HG03520 (cell line): Measurements from ENCODE around the gene KRTAP5-1.

Experiments
- ATAC-seq: cut with Tn5 transposase; IDR thresholded peaks from one replicate; pipeline ENCODE4 v1.9.1; 2021; ENCODE audit warnings: mild to moderate bottlenecking, moderate library complexity; ENCODE audit not compliant: unreplicated experiment

KRTAP5-1 gene

GRCh38 chr11:1561955-1562354, 23.1 kb downstream of the KRTAP5-1 start:
- no peak for ATAC-seq

GRCh38 chr11:1561266-1561665, 23.8 kb downstream of the KRTAP5-1 start:
- ATAC-seq: no peak

- ATAC-seq: no peak
These were observed 24.3 kb downstream of the KRTAP5-1 start for GRCh38 chr11:1560649-1561251.

- no peak for ATAC-seq
These were observed 25.0 kb downstream of the KRTAP5-1 start for GRCh38 chr11:1560002-1560648.

GRCh38 chr11:1559111-1559951, 25.8 kb downstream of the KRTAP5-1 start:
- ATAC-seq: no peak

GRCh38 chr11:1558775-1559110, 26.3 kb downstream of the KRTAP5-1 start:
- no peak for ATAC-seq

GRCh38 chr11:1557904-1558774, 26.9 kb downstream of the KRTAP5-1 start:
- ATAC-seq: no peak

GRCh38 chr11:1557051-1557884, 27.8 kb downstream of the KRTAP5-1 start:
- ATAC-seq: no peak

- no peak for ATAC-seq
These were observed 28.7 kb downstream of the KRTAP5-1 start for GRCh38 chr11:1556278-1556902.

GRCh38 chr11:1555713-1556153, 29.4 kb downstream of the KRTAP5-1 start:
- ATAC-seq: no peak

GRCh38 chr11:1554981-1555712, 29.9 kb downstream of the KRTAP5-1 start:
- ATAC-seq: no peak

GRCh38 chr11:1553808-1554594, 31.1 kb downstream of the KRTAP5-1 start:
- ATAC-seq: no peak

- no peak for ATAC-seq
These were observed 35.4 kb downstream of the KRTAP5-1 start for GRCh38 chr11:1549338-1550330.

GRCh38 chr11:1548221-1549070, 36.6 kb downstream of the KRTAP5-1 start:
- no peak for ATAC-seq

- no peak for ATAC-seq
These were observed 37.5 kb downstream of the KRTAP5-1 start for GRCh38 chr11:1547467-1548098.
